Activated CD8-positive, alpha-beta memory T cell treated with anti-CD3 and anti-CD28 coated beads, Interleukin-2, amount 50 U/mL, for 4 hours (primary cell): ENCODE measurements around the gene FAR2.
"Not testable (repeated sequence)": the region's sequence is repeated elsewhere in the genome, so short reads cannot be mapped to it uniquely, and the experiment has no call there.

ENCODE experiments used
- DNase-seq: peaks from one replicate; pipeline ENCODE4 v3.0.0-alpha.2; 2020

Gene FAR2

DNA sequence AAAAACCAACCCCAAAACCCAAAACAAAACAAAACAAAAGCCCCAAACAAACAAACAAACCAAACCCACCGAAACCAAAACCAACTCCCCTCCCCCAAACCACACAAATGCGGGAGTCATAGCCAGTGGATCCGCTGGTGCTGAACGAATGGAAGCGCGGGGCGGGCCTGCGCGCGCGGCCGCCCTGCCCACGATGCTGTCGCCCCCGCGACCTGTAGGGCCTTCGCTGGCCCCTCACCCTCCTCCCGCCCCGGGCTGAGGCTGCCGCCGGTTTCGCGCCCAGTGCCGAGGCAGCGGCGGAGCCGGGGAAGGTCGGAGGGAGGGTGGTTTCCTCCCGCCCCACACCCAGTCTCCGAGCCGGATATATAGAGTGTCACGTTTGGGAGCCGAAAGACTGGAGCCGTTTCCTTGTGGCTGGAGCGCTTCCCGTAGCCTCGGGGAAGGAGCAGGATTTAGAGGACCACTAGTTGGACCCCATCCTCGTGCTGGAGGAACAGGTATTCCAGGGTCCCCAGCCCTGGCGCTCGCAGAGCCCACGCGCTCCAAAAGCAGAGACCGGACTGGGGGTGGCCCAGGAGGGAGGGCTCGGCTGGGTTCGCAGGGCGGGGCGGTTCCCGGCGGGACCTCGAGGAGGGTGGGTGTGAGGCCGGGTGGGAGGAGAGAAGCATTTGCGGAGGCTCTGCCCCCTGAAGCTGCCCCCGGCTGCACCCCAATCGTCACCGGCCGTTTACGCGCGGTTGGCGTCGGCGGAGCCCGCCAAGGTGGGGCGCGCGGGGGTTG lies at the start of gene FAR2:
TSS of gene FAR2 (plus strand) at position 368 of the 780 bp plus-strand sequence. CDS start 121,172 bp downstream, outside the sequence.
- peak; percentile 31 for DNase-seq

DNA sequence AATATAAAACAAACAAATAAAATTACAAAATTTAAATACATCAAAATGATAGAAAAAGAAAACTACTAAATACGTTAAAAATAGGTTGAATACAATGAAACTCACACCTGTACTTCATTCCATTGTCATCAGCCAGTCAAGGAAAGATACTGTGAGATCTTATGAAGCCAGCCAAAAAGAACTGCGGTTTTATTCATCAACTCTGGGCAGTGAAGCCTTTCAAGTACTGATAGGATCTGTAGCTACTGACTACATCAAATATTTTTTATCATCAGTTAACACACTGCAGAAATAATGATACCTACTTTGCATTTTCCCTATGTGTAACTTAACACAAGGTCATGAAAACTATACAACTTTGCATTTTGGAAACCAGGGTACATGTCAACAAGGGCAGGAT lies 46.3 kb upstream of the FAR2 start:
- DNase-seq: no peak

DNA sequence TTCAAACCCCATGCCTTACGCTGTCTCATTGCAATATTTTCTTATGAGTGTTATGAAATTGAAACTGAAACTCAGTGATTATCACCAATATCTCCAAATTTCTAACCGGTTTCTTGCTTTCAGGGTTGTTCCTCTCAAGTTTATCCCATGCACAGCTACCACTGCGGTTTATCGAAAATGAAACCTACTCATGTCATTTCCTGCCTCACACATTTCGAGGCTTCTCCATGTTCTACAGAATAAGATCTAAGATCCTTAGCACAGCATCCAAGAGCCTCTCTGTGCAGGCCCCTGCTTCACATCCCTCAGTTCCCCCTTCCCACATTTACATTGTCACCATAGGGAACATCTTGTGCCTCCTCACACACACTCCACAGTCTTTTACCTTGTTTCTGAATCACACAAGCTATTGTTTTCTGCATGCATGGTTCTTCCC lies 45.5 kb upstream of the FAR2 start:
- no peak for DNase-seq

DNA sequence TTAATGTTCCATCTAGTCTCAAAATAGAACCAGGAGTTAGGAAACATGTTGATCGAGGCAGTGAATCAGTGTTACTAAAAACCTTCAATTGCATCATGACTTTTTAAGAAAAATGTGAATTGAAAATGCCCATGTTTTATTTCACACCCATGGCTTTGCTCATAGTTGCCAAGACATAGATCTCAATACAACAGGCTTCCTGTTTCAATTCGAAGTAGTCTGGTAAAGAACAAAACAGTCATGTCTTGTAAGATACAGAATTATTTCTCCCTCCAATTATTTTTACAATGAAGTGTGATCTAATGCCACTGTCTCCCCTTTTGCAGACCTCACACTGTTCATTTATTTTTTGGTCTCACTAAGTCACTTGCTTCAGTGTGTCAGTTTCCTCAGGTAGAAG lies 44.6 kb upstream of the FAR2 start:
- DNase-seq: no peak

DNA sequence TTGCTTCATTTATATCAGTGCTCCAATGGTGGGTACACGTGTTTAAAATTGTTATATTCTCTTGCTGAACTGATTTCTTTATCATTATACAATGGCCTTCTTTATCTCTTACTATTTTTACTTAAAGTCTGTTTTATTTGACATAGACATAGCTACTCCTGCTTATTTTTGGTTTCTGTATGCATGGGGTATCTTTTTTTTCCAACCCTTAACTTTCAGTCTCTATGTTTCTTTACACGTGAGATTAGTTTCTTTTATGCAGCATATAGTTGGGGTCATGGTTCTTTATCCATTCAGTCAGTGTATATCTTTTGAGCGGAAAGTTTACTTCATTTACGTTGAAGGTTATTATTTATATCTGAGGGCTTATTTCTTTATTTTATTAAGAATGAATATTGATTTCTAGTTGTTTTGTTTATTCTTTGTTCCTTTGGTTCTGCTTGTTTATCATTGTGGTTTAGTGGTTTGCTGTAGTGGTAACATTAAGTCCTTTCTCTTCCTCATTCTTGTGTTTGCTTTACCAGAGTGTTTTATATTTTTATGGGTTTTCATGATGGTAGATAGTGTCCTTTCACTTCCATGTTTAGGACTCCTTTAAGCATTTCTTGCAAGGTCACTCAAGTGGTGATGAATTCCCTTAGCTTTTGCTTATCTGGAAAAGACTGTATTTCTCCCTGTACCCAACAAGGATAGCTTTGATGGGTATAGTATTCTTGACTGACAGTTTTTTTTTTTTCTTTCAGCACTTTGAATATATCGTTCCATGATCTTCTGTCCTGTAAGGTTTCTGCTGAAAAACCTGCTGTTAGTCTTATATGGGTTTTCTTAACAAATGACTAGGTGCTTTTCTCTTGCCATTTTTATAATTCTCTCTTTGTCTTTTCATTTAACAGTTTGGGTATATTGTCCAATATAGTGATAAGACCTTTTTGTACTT lies 38.3 kb upstream of the FAR2 start:
- no peak for DNase-seq

DNA sequence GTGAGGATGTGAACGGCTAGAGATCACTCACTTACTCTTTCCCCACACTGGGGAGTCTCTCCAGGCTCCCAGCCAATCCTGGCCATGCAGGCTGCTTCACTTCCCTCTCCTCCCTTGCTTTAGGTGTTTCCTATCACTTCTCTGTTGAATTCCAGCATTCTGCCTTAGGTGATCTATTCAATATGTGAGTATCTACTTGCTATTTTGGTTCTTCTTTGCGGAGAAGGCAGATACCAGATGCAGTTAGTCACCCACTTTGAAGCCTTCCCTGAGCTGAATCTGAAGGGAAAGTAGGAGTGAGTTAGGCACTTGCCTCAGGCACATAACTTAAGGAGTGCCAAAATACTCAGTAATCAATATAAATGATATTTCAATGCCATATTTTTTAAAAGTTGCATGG lies 36.0 kb upstream of the FAR2 start:
- DNase-seq: no peak

DNA sequence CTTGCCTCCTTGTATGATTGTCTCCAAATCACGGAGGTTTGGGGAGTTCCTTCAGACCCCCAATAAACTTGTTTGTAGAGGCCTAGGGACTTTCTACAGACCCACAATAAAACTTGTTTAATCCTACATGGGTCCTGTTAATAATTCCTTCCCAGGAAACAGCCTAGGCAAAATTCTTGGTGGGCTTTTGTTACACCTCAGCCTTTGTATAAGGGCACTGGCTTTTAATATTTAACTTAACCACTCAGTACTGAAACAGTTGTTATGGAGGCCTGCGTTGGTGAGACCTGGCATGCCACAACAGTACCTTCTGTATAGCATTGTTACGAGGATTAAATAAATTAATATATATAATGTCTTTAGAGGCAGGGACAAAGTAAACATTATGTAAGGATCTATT lies 32.7 kb upstream of the FAR2 start:
- DNase-seq: no peak

DNA sequence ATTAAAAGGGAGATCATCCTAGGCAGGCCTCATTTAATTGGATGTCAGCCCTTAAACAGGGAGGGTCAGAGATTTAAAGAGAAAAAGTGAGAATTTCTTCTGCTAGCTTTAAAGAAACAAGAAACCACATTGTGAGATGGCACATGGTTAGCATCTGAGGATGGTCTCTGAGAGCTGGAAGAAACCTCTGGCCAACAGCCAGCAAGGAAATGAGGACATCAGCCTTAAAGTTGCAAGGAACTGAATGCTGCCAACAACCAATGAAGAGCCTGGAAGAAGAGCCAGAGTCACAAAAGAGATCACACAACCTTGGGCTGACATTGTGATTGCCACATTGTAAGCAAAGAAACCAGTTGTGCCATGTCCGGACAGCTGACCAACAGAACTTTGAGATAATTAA lies 17.5 kb upstream of the FAR2 start:
- no peak for DNase-seq

DNA sequence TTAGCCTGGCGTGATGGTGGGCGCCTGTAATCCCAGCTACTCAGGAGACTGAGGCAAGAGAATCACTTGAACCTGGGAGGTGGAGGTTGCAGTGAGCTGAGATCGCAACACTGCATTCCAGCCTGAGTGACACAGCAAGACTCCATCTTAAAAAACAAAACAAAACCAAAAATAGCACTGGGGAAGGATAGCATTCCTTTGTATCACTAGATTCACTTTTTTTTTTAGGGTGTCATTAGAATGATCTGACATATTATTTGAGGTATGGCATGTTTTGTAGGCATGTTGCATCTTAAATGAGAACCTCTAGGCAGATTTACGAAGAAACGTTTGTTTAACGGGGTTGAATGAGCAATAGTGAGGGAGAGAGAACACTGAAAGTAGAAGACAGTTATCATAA lies 16.8 kb upstream of the FAR2 start:
- no peak for DNase-seq

DNA sequence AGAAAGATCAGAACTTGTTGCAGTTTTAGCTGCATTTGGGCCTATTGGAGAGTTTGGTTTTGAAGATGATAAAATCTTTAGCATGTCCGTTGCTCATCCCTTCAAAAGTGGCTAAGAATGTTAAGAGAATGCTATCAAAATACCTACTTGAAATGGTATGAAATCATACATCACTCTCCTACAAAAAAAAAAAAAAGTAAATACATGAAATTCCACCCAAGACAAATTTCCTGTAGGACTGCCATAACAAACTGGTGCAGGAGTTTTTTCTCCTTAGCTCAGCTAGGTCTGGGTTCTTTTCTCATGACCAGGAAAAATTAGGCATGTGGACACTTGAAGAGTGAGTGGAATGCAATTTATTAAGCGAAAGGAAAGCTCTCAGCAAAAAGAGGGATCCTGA lies 15.9 kb upstream of the FAR2 start:
- no peak for DNase-seq

DNA sequence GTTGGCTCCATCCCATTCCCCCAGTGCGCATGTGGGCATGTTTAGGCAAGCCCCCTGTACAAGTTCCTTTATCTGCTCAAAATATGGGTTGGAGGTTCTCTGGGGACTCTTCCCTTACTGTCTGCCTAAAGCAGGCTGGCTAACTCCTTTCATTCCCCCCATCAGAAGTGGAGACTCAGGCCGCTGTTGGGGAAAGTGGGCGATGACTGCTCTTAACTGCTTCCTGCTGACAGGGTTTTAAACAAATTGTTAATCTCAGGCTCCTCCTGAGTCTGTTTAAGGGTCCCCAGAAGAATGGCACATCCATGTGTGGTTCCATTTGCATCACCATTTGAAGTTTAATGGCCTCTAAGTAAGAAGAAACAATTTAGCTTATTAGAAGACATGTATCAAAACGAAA lies 15.4 kb upstream of the FAR2 start:
- DNase-seq: no peak

DNA sequence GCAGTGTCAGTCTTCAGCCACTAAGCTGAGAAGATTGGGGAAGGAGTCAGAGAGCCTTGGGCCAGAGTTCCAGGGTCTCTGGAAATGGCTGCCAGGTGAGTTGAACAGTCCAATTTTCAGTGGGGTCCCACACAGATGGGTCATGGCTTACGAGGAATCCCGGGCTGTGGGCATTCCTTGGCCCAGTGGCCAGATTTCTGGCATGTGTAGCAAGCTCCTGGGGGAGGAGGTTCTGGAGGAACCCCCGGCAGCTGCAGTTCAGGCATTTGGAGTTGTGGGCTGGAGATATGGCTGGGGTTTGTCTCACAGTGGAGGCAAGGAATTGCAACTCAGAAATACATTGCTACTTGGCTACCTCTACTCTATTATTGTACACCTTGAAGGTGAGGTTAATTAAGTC lies 10.8 kb upstream of the FAR2 start:
- DNase-seq: not testable (repeated sequence)

DNA sequence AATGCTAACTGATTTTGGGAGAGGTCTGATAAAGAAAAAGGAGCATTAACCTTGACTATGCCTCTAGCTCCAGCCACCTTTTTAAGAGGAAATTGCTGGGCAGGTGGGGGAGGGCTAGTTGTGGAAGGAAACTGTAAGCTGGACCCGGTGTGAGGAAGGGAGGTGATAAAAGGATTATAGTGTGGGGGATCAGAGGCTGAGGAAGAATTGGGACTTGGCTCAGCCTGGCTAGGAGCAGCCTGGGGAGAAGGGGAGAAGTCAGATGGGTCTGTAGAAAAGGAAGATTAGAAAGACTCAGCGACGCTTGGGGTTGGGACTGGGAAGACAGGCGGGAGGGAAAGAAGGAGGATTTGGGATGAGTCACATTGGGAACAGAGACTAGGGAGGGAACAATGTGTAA lies 10.2 kb upstream of the FAR2 start:
- not testable (repeated sequence) for DNase-seq

DNA sequence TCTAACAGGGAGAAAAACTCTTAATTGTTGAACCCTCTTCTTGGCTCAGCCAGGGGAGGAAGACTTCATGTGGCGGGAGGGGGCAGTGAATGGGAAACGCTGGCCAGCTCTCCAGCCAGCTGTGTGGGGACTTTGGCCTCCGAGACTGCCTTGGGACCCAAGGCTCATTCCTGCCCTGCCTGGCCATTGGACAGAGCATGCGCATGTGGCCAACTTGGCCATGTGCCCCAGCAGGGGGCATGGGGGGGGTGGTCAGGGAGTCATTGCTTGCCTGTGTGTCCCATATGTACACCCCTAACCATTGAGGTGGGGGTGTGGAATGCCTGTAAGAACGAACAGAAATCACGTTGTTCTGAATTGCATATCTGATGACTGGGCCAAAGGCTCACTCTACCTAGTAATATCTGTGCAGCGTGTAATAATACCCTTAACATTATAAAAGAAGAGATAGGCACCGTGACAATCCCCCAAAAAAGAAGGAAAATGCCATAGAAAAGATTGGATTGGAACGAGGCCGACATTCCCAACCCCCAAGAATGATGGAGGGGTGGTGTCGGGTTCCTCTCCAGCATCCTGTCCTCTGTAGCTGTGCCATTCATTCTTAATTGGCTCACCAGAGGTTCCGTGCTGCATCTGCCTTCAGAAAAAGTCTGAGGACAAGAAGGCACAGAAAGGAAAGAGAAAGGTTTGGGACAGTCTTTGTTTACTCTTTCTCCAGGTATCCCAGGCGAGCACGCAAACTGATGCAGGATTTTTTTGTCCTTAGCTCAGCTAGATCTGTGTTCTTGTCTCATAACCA lies 3.5 kb upstream of the FAR2 start:
- DNase-seq: no peak

DNA sequence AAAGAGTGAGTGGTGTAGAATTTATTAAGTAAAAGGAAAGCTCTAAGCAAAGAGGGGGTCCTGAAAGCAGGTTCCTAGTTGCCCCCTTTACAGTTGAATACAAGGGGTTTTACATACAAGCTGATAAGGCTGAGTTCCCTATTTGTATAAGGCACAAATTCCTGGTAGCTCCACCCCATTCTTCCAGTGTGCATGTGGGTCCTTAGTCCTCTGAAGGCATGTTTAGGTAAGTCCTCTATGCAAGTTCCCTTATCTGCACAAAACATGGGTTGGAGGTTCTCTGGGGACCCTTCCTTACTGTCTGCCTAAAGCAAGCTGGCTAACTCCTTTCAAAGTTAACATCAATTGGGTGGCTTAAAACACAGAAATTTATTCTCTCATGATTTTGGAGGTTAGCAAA lies 2.9 kb upstream of the FAR2 start:
- DNase-seq: no peak

DNA sequence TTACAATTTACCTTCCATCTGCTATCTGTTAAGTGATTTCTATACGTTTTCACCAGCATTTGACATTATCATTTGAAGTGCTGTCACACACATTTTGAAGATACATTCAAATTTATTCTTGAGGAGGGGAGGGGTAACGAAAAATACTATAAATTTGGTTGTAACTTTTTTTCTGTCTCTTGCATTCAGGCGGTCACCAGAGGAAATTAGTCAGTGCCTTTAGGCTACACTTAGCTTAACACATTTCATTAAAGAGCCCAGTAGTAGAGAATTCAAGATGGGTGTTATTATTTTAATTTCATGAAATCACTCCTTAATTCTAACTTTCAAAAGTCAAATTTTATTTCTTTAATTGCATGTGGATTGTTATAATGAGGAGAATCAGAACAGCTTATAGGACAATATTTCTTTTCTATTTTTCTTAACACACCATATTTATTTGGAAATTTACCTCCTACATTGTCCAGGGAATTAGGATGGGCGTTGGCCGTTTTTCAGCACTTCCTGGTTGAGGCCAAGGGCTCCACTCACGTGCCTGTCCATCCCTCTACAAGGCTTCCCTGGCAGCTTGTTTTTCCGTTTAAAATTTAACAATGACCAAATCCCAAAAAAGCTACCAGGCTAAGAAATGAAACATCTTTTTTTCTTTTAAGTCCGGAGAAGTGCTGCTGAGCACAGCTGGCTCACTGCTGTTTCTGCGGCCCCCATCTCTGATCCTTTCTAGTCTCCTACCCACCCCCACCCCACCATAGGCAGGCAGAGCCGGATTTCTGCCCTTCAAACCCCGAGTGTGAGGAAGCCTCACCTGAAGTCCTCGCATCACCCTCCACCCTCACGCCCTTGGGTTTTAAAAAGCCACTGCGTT lies 1.1 kb upstream of the FAR2 start:
- DNase-seq: no peak

DNA sequence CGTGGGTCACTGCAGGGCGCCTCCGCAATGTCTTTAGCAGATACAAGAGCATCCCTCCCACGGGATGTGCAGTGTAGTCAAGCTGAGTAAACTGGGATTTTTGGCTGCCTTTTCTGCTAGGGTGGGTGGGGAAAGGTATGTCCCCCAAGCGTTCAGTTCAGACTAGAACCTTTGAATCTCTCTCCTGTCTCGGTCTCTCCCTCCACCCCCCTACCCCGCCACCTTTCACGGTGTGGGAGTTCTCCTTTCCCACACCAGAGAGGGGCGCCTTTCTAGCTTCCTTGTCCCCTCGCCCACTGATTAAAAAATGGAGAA lies 525 bp upstream of the FAR2 start:
- DNase-seq: no peak

DNA sequence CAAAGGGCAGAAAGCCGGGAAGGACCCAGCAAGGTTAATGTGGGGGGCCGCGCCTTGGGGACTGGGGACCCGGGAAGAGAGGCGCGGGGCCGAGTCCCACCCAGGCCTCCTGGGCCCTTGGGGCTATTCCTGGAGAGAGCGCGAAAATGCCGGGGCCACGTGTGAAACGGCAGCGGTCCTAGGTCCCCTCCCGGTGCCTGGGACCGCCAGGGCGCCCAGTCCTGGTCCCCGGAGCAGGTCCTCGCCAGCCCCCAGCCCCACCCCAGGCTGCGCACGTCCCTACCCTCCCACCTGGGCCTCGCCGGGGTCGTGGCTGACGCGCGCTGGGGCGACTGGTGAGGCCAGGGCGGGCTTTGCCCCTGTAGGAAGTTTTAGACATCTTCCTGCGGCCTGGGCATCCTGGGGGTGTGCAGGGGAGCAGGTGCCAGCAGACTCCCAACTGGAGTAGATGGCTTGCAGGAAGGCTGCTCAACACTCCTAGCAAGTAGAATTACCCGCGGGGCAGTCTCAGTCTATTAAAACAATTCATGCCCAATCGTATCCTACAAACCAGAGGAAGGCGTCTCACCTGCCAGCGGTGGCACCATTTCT lies 708 bp downstream of the FAR2 start:
- DNase-seq: no peak

DNA sequence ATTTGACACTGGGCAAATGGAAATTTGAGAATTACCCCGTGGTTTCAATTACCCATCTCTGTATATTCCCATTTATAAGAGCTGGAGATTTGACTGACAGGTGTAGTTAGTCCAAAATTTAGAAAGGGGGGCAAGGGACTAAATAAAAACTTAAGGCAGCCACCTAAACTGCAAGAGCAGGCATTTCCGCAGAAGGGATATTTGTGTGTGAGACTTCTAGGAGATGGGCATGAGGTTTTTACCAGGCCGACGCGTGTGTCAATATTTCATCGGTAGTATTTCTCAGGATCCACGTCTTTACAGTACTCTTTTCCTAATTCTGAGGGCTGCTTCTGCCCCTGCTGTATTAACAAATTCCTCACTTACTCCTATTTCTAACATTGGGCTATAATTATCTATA lies 1.4 kb downstream of the FAR2 start:
- no peak for DNase-seq

DNA sequence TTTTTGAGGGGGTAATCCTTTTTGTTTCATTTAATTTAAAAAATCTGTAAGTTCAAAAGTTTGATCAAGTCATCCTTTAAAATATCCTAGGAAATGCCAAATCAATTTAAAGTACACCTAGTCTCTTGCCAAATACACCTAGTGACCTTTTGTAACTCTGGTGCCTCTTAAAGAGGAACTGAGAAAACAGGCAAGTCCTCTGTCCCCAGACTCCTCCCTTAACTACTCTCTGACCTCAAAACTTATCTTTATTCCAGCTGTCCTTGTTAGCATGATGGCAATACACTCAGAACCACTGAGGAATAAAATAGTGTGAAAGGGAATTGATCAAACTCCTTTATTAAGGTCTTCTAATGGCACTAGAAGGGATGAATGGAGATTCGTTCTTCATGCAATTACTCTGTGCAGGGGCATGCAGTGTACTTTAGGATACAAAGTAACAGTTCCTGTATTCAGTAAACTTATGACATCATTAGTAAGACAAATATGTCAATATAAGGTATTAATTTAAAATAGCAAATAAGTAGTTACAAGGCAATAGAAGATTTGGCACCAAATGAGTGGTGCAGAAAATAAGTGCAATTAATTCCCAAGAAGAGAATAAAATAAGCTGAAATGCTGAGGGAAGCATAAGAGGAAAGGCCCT lies 3.3 kb downstream of the FAR2 start:
- no peak for DNase-seq

DNA sequence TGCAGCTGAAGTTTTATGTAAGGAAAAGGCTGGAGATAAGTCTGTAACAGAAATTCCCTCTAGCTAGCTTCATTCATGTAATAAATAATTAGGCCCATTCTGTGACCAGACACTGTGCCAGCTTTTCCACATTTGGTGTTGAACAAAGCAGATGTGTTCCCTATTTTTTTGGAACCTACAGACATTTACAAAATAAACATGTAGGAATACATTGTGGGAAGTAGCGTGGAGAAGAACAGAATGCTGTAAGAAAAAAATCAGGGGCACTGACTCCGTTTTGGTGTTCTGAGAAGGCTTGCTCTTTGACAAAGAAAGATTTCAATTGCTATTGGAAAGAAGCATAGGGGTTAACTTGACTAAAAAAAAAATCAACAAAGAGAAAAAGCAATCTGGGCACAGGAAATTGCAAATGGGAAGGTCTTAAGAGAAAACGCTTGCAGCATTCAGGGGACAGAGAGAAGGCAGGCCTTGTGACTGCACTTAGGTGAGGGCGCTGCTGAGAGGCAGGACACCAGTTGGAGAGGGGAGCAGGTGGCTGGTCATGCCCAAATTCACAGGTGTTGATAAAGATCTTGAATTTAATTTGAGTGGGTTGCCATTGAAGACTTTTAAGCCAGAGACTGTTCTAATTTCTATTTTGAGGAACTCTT lies 4.0 kb downstream of the FAR2 start:
- no peak for DNase-seq
